Adrenal gland (tissue), 12 donors: ENCODE measurements around the gene RAMP3. TPM values are rescaled to one million over a fixed set of nuclear protein-coding genes. Genes with fewer than 3 reads are reported as not detected.
A peak's percentile ranks its signal among the peaks of the same experiment; 100 is the strongest.

Experiments
- DNase-seq, 7 donors: peaks; one replicate each; pipeline ENCODE4 v3.0.0-alpha.2; 2019 to 2020
- H3K27ac ChIP-seq, 5 donors: fragments of 200-600 bp; sonication (generic) in 4 of 5; 1 replicate in 3 of 5; 2 replicates in 2 of 5; pipeline versions ENCODE4 v1.5.1 to v1.8.0; 2016 to 2020; ENCODE audit warnings: mild to moderate bottlenecking in 1 of 5
- H3K27me3 ChIP-seq: fragments of 200-600 bp; 2 replicates; pipeline ENCODE4 v1.8.0; 2021
- H3K36me3 ChIP-seq, 2 donors: fragments of 200-600 bp; replicated peaks in 1 of 2; 1 replicate in 1 of 2; 2 replicates in 1 of 2; pipeline versions ENCODE4 v1.5.1 to v1.8.0; 2018 to 2022
- H3K4me1 ChIP-seq, 2 donors: fragments of 200-600 bp; replicated peaks in 1 of 2; 1 replicate in 1 of 2; 2 replicates in 1 of 2; pipeline versions ENCODE4 v1.5.1 to v1.8.0; 2018 to 2021
- H3K4me3 ChIP-seq, 4 donors: fragments of 200-600 bp; sonication (generic) in 3 of 4; one replicate each; pipeline ENCODE4 v1.5.1; 2016 to 2018
- H3K9me3 ChIP-seq, 3 donors: fragments of 200-600 bp; sonication (generic) in 1 of 3; replicated peaks in 1 of 3; 1 replicate in 2 of 3; 2 replicates in 1 of 3; pipeline versions ENCODE4 v1.5.1 to v1.8.0; 2016 to 2021
- POLR2A ChIP-seq, 2 donors: fragments of 450-650 bp; IDR thresholded peaks; one replicate each; pipeline ENCODE4 v1.6.1; 2017; ENCODE audit warnings: antibody characterized with exemption in 2 of 2, mild to moderate bottlenecking in 2 of 2, moderate library complexity in 1 of 2
- WGBS, 4 donors: extraction: QIAGEN DNeasy Blood & Tissue Kit in 2 of 4; methylation state at CpG; one replicate each; pipeline versions ENCODE4 v1.1.5 to v1.1.7; 2013 to 2017; 5-methylcytosine and 5-hydroxymethylcytosine counted together
- intact Hi-C, 2 donors: fragments of 100-400 bp; cut with DNase I; formaldehyde crosslinking; loops; one replicate each; pipeline versions ENCODE4 v1.14.1 to v1.15.0; 2022 to 2023
- polyA plus RNA-seq, 3 donors: library from polyadenylated mRNA; stranded (reverse); fragments of 200-250 nt in 2 of 3; fragments of 350-450 nt in 1 of 3; fragmentation: Illumina TruSeq in 1 of 3; extraction: RNeasy Lipid Tissue Mini Kit (QIAGEN cat#74804) in 1 of 3; gene quantifications; one replicate each; pipeline ENCODE4 v1.2.3, GENCODE V29; 2013 to 2014
- total RNA-seq, 9 donors: library from RNA; depleted of rRNA in 4 of 9; stranded (reverse); fragments of >200 nt in 4 of 9; fragments of 120-200 nt in 1 of 9; fragmentation: NEBNext Ultra II Directional in 1 of 9; extraction: Animal tissue kit (Norgen Biotek cat#: 25700) in 1 of 9; gene quantifications; one replicate each; pipeline versions ENCODE4 v1.1.0 to v1.2.4, GENCODE V29; 2013 to 2023
- TF ChIP-seq, protein P1 (sequence below), 6 experiments: fragments of 450-650 bp in 4 of 6; fragments of 200-600 bp in 2 of 6; sonication (generic) in 1 of 6; IDR thresholded peaks; 1 replicate in 5 of 6; 2 replicates in 1 of 6; pipeline versions ENCODE4 v1.5.1 to v1.8.0; 2016 to 2021; ENCODE audit warnings: antibody characterized with exemption in 6 of 6, mild to moderate bottlenecking in 2 of 6, moderate library complexity in 1 of 6
- donor health status: healthy with polysubstance abuse.
- donor health status: Bipolar disorder and iron deficiency.
- donor health status: DM: yes; HTN: yes; CAD: no.
- donor health status: DM: no; HTN: no; CAD: no.
- donor health status: DM: no; HTN: no; CAD: no.
- donor health status: DM: yes; HTN: yes; CAD: no.

The RAMP3 gene
- total and polyA plus RNA-seq, 12 donors: 5.6 to 134 (median 43.0) TPM

GRCh38 chr7:45199506-45199905 lies 41.9 kb downstream of the RAMP3 start:
- intact Hi-C loops: no loop called here
- no peaks in the 10 kb centered on the region for H3K27me3 ChIP-seq
- no peaks in the 10 kb centered on the region for H3K4me1 ChIP-seq
- TF ChIP-seq, protein P1, sequence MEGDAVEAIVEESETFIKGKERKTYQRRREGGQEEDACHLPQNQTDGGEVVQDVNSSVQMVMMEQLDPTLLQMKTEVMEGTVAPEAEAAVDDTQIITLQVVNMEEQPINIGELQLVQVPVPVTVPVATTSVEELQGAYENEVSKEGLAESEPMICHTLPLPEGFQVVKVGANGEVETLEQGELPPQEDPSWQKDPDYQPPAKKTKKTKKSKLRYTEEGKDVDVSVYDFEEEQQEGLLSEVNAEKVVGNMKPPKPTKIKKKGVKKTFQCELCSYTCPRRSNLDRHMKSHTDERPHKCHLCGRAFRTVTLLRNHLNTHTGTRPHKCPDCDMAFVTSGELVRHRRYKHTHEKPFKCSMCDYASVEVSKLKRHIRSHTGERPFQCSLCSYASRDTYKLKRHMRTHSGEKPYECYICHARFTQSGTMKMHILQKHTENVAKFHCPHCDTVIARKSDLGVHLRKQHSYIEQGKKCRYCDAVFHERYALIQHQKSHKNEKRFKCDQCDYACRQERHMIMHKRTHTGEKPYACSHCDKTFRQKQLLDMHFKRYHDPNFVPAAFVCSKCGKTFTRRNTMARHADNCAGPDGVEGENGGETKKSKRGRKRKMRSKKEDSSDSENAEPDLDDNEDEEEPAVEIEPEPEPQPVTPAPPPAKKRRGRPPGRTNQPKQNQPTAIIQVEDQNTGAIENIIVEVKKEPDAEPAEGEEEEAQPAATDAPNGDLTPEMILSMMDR (IDR thresholded peaks at IDR 0.05): no peak
- TF ChIP-seq POLR2A (IDR thresholded peaks at IDR 0.05): no peak
- no peaks in the 10 kb centered on the region for H3K36me3 ChIP-seq
- H3K27ac ChIP-seq: no peak overlapping the region
- no peak for DNase-seq
- no peaks in the 10 kb centered on the region for H3K9me3 ChIP-seq
- no peak overlapping the region for H3K4me3 ChIP-seq
- 85 to 91% (median 88%) methylated on average over 4 of the region's 4 CpGs for WGBS, 4 donors

GRCh38 chr7:45202625-45203024 lies 45.0 kb downstream of the RAMP3 start:
- TF ChIP-seq, protein P1 (IDR thresholded peaks at IDR 0.05): no peak
- TF ChIP-seq POLR2A (IDR thresholded peaks at IDR 0.05): no peak
- Histone ChIP-seq H3K4me1 (no peaks in the 10 kb centered on the region), H3K9me3 (no peaks in the 10 kb centered on the region), H3K27me3 (no peaks in the 10 kb centered on the region), H3K4me3 (no peak overlapping the region), H3K36me3 (no peaks in the 10 kb centered on the region), H3K27ac (no peak overlapping the region)
- intact Hi-C loops: no loop called here
- no peak for DNase-seq
- WGBS, 4 donors: 76 to 85% (median 78%) methylated on average over 6 of the region's 6 CpGs

- 72 to 83% (median 80%) methylated on average over 4 to 5 of the region's 5 CpGs for WGBS, 4 donors
- intact Hi-C loops: no loop called here
Measured at GRCh38 chr7:45203036-45203435, 45.4 kb downstream of the RAMP3 start.

DNA sequence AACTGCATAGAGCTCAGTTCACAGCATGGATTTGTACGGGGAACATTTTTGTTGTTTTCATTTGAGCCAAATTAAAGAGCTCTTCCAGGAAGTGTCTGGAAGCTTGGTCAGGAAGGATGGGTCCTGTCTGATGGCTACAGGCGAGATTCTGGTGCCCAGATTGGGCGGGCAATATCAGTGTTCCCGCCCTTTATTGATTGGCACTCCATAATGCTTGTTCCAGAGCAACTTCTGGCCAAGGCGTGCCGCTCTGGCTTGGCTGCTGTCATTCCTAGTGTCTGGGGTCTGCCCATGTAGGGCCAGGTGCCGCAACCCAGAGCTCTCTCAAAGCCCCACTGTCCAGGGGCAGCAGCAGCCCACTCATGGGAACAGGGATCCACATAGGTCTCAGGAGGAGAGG lies 45.9 kb downstream of the RAMP3 start:
- Histone ChIP-seq H3K4me3 (no peak overlapping the region), H3K4me1 (no peaks in the 10 kb centered on the region), H3K9me3 (no peaks in the 10 kb centered on the region), H3K27me3 (no peaks in the 10 kb centered on the region), H3K36me3 (no peaks in the 10 kb centered on the region), H3K27ac (peak overlapping the region in 3 of 5 donors; percentile 32 to 66 (median 42))
- DNase-seq: peak in 1 of 7 donors; percentile 8
- no peak for TF ChIP-seq POLR2A (IDR thresholded peaks at IDR 0.05)
- TF ChIP-seq, protein P1 (IDR thresholded peaks at IDR 0.05): no peak
- WGBS, 4 donors: 73 to 84% (median 78%) methylated on average over 6 to 7 of the region's 7 CpGs
- intact Hi-C loops: no loop called here

More at GRCh38 chr7:45203036-45203435, 45.4 kb downstream of the RAMP3 start:
- Histone ChIP-seq H3K36me3 (no peaks in the 10 kb centered on the region), H3K4me3 (no peak overlapping the region), H3K4me1 (no peaks in the 10 kb centered on the region), H3K27me3 (no peaks in the 10 kb centered on the region), H3K9me3 (no peaks in the 10 kb centered on the region), H3K27ac (peak overlapping the region in 1 of 5 donors; percentile 66)
- no peak for DNase-seq
- TF ChIP-seq POLR2A (IDR thresholded peaks at IDR 0.05): no peak
- TF ChIP-seq, protein P1 (IDR thresholded peaks at IDR 0.05): no peak
